Activated CD8-positive, alpha-beta memory T cell treated with anti-CD3 and anti-CD28 coated beads for 48 hours (primary cell): ENCODE measurements around the gene RAPGEF5.

Experiments
- DNase-seq, 3 experiments: peaks; one replicate each; pipeline ENCODE4 v3.0.0-alpha.2; 2020; ENCODE audit warnings: low read depth in 2 of 3, low spot score in 2 of 3

Gene RAPGEF5

DNA sequence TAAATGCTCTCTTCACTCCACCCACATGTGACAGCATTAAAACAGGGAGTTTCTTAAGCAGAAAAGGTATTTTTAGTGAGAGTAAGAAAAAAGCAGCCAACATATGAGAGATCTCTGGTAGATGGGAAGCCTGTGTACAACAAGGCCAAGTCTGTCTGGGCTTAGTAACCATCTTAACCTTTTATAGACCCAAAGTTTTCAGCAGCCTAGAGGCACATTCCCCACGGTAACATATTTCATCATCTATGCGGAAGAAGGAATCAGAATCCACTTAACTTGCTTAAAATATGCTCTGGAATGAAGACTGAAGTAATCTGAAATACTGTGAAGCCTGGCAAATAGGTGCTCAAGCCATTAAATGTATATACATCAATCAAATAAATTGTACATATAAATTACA is 127.8 kb downstream of the RAPGEF5 start:
- no peak for DNase-seq

GRCh38 chr7:22223807-22224206 is 133.1 kb downstream of the RAPGEF5 start:
- DNase-seq = no peak

DNA sequence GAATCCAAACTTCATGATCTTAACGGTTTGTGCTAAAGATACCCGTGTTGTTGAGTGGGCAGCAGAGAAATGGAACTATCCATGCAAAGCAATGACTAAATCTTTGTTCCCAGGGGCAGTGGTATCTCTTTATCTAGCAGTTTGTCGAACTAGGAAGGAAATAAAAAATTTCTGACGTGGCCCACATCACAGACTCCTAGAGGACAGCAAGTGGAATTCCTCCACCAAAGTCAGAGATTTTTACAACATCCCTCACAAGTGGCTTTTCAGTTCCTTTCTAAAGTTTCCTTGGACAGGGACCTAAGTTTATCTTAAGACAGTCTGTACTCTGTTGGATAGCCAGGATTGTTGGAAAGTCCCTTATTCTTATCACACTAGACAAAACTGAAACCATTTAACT is 136.0 kb downstream of the RAPGEF5 start:
- no peak for DNase-seq

- no peak for DNase-seq
These were observed 137.0 kb downstream of the RAPGEF5 start for GRCh38 chr7:22219739-22220493.

DNA sequence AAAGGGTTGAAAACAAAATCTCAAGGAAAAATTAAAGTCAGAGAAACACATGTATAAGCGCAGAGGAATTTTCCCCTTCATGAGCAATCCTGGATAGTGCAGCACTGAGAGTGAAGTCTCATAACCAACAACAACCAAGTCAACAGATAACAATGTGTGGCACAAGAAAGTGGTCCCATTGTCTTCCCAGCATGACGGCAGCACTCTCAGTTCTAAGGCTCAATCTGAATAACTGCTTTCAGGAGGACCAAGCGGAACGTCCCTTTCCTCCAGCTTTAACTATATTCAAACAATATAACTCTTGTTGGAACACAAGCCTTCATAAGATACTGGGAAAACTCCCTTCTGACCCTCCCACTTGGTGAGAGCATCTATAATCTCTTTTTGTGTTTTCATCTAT is 137.9 kb downstream of the RAPGEF5 start:
- DNase-seq = no peak

DNA sequence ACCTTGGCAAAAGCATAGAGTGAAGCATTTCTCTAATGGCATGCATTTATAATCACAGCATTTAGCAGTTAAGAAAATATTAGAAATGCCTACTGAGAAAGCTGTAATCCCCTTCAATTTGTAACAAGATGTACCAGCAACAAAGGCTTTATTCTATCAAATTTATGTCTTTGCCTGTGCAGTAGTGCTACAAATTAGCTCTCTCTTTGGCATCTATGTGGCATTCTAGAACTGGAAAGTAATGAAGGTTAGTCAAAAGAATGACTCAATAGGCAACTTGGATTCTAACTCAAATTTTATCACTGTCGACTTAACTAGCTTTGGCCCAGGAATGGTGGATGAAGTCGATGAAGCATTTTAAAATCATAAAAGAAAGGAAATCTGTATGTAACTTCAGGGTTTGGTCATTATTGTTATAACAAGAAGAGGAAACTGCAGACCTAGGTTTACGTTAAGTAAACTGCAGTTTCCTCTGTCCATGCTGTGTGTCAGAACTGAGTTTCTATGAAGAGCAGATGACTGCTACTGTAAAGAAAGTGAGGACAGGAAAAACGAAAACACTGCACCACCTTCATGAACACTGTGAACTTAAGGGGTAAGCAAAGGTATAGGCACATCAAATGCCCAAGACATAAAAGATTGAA is 140.0 kb downstream of the RAPGEF5 start:
- DNase-seq = no peak

DNA sequence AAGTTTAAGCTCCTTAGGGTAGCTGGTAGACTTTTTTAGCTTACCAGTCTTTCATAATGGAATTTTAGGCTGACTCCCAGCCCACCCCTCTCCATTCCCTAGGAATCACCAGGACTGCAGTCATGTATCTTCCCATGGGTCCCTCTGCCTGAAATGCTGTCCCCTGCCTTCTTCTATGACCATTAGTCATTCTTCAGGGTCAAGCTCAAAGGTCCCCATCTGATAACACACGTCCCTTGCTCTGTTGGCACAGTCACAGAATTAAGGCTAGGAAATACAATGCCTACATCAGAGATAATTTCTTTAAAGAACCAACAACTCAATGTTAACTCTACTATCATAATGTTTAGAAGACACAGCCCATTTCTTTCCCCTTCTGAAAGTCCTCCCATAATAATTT is 140.6 kb downstream of the RAPGEF5 start:
- DNase-seq = no peak

DNA sequence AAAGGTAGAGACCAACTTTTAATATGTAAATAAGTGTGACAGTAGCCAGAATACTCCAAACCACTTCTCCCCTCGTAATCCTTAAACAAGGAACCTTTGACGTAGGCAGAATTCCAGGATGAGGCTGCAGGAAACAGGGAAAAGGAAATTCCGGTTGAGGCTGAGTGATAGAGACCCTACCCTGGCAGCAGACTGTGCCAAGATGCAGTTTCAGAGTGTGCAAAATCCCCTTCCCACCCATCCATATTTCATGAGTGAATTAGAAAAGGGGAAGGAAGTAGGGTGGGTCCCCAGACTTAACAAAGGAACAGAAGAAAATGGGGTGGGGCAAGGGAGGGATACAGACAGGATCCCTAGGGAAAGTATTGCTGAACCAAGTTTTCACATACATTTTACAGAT is 143.0 kb downstream of the RAPGEF5 start:
- DNase-seq = no peak

DNA sequence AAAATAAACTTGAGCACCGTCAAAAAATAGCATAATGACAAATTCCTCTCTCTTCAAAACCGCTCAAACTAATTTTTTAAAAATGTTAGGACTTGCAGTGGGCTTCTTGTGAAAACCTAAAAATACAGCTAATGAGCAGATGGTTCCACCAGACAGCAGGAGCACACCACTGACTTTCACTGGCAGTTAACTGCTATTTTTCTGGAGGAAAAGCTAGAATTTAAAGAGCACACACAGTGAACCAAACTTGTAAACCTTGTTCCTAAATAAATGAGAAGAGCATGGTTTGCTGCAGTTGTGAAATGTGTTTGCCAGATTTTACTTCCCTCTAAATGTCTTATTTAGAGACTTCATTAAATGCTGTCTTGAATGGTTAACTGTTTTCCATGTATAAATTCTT is 143.9 kb downstream of the RAPGEF5 start:
- no peak for DNase-seq

DNA sequence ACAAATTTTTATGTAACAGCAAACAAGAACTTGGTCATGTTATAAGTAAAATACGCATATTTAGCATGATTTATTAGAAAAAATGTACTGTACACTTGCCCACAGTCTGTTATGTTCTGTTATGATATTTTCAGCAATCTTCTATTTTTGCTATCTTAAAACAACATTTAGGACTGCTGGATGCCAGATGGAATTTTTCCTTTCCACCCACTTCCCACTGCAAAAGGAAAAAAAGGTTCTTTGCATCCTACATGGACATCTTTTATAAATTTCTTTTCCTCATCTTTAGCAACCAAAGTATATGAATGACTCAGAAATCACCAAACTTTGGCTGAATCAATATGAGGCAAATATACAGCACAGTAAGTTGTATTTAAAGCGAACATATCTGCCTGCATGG is 146.0 kb downstream of the RAPGEF5 start:
- DNase-seq = no peak

DNA sequence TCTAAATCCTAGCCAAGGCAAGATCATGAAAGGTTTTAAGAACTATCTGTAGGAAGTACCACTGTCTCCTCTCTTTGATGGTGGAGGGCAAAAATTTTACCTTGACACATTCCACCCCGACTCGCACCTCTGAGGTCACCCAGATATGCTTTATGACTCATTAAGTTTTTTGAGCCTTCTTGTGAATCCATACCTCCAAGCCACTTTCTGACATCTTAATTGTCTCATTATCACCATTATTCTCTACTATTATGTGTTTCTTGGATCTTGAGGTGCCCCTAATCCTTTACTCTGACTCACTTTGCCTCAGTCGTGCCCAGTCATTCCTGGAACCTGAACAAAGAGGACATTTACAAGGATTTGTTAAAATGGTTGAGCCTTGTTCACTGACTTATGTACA is 146.6 kb downstream of the RAPGEF5 start:
- no peak for DNase-seq

DNA sequence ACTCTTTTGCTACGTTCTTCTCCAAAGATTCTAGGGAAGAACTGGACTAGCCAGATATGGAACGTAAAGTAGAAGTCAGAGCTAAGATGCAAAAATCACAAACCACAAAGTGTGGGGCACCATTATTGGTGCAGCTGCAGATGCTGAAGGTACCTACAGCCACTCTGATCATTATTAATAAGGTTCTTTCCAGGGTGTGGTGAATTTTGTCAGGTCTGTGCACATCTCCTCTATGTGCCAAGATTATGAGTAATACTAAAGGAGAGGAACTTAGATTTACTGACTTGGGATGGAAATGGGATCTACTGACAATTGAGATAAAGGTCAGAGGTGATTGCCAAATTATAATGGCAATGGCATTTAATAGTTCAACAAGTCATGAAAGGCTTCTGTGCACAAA is 148.2 kb downstream of the RAPGEF5 start:
- DNase-seq = no peak

DNA sequence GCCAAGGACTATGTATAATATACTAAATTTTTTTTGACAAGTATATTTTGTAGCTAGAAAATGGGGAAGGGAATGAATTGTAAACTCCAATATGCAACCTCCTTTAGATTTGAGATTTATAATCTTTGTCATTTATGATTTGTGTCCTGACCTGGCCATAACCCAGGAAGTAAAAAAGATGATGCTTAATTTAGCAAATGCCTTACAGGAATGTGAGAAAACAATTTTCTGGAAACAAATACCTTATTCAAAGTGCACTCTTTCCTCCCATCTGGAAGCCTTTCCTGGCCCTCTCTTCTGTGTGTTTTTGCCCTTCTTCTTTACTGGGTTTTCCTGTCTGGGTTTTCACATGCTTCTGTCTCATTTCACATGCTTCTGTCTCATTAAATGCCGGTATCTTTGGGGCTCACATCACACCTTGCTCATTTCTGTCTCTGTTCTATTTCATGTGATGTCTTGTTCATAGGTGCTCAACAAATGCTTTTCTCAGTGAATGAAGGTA is 149.2 kb downstream of the RAPGEF5 start:
- DNase-seq = no peak

GRCh38 chr7:22205631-22206030 is 151.3 kb downstream of the RAPGEF5 start:
- no peak for DNase-seq

- no peak for DNase-seq
These were observed 152.6 kb downstream of the RAPGEF5 start for GRCh38 chr7:22204312-22204711.

GRCh38 chr7:22202141-22202540 is 154.8 kb downstream of the RAPGEF5 start:
- DNase-seq = no peak

- no peak for DNase-seq
These were observed 155.6 kb downstream of the RAPGEF5 start for GRCh38 chr7:22201186-22201880.

DNA sequence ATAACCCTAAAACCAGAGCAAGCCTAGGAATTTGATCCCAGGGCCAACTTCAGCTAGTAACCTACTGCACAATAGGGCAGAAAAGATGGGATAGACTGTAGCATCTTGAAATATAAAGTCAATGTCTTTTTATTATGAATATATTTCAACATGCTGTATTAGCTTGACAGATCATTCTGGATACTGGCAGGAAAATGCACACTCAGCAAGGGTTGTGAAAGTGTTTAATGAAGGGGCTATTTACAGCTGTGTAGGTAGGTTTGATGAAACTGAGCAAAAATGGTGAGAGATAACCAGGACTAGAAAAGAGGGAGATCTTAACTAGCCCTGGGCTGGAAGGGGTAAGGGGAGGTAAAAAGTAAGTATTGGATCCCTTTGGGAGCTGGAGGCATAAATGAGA is 156.2 kb downstream of the RAPGEF5 start:
- DNase-seq = no peak

- DNase-seq = no peak
These were observed 156.7 kb downstream of the RAPGEF5 start for GRCh38 chr7:22200238-22200637.

GRCh38 chr7:22197376-22197775 is 159.6 kb downstream of the RAPGEF5 start:
- no peak for DNase-seq

- DNase-seq = no peak
These were observed 160.5 kb downstream of the RAPGEF5 start for GRCh38 chr7:22196429-22196828.
